GM23338 (cell line): ENCODE measurements around the gene HTT.

Source experiments
- EZH2 ChIP-seq: fragments of 200-600 bp; sonication (generic); IDR thresholded peaks from one replicate; pipeline ENCODE4 v1.8.0; 2017; ENCODE audit warnings: antibody characterized with exemption, mild to moderate bottlenecking, low read depth; ENCODE audit not compliant: unreplicated experiment
- POLR2AphosphoS5 ChIP-seq: IDR thresholded peaks from 2 replicates; pipeline ENCODE4 v1.6.1; 2016; ENCODE audit warnings: antibody characterized with exemption, low read depth
- STAT1 ChIP-seq: IDR thresholded peaks from one replicate; pipeline ENCODE4 v1.6.1; 2016; ENCODE audit warnings: antibody characterized with exemption; ENCODE audit not compliant: unreplicated experiment
- ZNF114 ChIP-seq: fragments of 250-450 bp; sonication (Bioruptor Pico); IDR thresholded peaks from 2 replicates; pipeline ENCODE4 v1.5.0; 2020; ENCODE audit warnings: mild to moderate bottlenecking, moderate library complexity
- TF ChIP-seq, protein P1 (sequence below), 2 experiments: fragments of 200-600 bp in 1 of 2; sonication (generic) in 1 of 2; conservative IDR thresholded peaks; 2 replicates each; pipeline versions ENCODE4 v1.5.1 to v1.6.1; 2016 to 2017; ENCODE audit warnings: antibody characterized with exemption in 2 of 2, low read depth in 2 of 2, mild to moderate bottlenecking in 2 of 2, moderate library complexity in 1 of 2
- TF ChIP-seq, protein P2 (sequence below): fragments of 250-450 bp; sonication (Bioruptor Pico); IDR thresholded peaks from 2 replicates; pipeline ENCODE4 v1.5.0; 2020; ENCODE audit warnings: mild to moderate bottlenecking, moderate library complexity
- TF ChIP-seq, protein P3 (sequence below): IDR thresholded peaks from 2 replicates; pipeline ENCODE4 v1.6.1; 2016; ENCODE audit warnings: antibody characterized with exemption

GRCh38 chr4:3225071-3225850 lies 150.8 kb downstream of the HTT start:
- TF ChIP-seq, protein P1, sequence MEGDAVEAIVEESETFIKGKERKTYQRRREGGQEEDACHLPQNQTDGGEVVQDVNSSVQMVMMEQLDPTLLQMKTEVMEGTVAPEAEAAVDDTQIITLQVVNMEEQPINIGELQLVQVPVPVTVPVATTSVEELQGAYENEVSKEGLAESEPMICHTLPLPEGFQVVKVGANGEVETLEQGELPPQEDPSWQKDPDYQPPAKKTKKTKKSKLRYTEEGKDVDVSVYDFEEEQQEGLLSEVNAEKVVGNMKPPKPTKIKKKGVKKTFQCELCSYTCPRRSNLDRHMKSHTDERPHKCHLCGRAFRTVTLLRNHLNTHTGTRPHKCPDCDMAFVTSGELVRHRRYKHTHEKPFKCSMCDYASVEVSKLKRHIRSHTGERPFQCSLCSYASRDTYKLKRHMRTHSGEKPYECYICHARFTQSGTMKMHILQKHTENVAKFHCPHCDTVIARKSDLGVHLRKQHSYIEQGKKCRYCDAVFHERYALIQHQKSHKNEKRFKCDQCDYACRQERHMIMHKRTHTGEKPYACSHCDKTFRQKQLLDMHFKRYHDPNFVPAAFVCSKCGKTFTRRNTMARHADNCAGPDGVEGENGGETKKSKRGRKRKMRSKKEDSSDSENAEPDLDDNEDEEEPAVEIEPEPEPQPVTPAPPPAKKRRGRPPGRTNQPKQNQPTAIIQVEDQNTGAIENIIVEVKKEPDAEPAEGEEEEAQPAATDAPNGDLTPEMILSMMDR (conservative IDR thresholded peaks at IDR 0.05; ENCODE audit: low read depth in 2 of 2) = no peak
- TF ChIP-seq STAT1 = no peak
- TF ChIP-seq EZH2 = no peak
- TF ChIP-seq, protein P2, sequence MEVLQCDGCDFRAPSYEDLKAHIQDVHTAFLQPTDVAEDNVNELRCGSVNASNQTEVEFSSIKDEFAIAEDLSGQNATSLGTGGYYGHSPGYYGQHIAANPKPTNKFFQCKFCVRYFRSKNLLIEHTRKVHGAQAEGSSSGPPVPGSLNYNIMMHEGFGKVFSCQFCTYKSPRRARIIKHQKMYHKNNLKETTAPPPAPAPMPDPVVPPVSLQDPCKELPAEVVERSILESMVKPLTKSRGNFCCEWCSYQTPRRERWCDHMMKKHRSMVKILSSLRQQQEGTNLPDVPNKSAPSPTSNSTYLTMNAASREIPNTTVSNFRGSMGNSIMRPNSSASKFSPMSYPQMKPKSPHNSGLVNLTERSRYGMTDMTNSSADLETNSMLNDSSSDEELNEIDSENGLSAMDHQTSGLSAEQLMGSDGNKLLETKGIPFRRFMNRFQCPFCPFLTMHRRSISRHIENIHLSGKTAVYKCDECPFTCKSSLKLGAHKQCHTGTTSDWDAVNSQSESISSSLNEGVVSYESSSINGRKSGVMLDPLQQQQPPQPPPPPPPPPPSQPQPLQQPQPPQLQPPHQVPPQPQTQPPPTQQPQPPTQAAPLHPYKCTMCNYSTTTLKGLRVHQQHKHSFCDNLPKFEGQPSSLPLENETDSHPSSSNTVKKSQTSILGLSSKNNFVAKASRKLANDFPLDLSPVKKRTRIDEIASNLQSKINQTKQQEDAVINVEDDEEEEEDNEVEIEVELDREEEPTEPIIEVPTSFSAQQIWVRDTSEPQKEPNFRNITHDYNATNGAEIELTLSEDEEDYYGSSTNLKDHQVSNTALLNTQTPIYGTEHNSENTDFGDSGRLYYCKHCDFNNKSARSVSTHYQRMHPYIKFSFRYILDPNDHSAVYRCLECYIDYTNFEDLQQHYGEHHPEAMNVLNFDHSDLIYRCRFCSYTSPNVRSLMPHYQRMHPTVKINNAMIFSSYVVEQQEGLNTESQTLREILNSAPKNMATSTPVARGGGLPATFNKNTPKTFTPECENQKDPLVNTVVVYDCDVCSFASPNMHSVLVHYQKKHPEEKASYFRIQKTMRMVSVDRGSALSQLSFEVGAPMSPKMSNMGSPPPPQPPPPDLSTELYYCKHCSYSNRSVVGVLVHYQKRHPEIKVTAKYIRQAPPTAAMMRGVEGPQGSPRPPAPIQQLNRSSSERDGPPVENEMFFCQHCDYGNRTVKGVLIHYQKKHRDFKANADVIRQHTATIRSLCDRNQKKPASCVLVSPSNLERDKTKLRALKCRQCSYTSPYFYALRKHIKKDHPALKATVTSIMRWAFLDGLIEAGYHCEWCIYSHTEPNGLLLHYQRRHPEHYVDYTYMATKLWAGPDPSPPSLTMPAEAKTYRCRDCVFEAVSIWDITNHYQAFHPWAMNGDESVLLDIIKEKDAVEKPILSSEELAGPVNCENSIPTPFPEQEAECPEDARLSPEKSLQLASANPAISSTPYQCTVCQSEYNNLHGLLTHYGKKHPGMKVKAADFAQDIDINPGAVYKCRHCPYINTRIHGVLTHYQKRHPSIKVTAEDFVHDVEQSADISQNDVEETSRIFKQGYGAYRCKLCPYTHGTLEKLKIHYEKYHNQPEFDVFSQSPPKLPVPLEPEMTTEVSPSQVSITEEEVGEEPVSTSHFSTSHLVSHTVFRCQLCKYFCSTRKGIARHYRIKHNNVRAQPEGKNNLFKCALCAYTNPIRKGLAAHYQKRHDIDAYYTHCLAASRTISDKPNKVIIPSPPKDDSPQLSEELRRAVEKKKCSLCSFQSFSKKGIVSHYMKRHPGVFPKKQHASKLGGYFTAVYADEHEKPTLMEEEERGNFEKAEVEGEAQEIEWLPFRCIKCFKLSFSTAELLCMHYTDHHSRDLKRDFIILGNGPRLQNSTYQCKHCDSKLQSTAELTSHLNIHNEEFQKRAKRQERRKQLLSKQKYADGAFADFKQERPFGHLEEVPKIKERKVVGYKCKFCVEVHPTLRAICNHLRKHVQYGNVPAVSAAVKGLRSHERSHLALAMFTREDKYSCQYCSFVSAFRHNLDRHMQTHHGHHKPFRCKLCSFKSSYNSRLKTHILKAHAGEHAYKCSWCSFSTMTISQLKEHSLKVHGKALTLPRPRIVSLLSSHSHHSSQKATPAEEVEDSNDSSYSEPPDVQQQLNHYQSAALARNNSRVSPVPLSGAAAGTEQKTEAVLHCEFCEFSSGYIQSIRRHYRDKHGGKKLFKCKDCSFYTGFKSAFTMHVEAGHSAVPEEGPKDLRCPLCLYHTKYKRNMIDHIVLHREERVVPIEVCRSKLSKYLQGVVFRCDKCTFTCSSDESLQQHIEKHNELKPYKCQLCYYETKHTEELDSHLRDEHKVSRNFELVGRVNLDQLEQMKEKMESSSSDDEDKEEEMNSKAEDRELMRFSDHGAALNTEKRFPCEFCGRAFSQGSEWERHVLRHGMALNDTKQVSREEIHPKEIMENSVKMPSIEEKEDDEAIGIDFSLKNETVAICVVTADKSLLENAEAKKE = no peak
- TF ChIP-seq POLR2AphosphoS5 = no peak
- TF ChIP-seq ZNF114 (CRISPR knock-in tag) = no peak
- TF ChIP-seq, protein P3, sequence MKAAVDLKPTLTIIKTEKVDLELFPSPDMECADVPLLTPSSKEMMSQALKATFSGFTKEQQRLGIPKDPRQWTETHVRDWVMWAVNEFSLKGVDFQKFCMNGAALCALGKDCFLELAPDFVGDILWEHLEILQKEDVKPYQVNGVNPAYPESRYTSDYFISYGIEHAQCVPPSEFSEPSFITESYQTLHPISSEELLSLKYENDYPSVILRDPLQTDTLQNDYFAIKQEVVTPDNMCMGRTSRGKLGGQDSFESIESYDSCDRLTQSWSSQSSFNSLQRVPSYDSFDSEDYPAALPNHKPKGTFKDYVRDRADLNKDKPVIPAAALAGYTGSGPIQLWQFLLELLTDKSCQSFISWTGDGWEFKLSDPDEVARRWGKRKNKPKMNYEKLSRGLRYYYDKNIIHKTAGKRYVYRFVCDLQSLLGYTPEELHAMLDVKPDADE = no peak
